T follicular helper cell (primary cell): Measurements from ENCODE around the gene BCKDHA.
"Not testable (repeated sequence)": the region's sequence is repeated elsewhere in the genome, so short reads cannot be mapped to it uniquely, and the experiment has no call there.

Source experiments
- DNase-seq: peaks from one replicate; pipeline ENCODE4 v3.0.0-alpha.2; 2020; ENCODE audit warnings: low read depth

The BCKDHA gene

GRCh38 chr19:41366089-41366488, 31.5 kb upstream of the BCKDHA start:
- DNase-seq = no peak

GRCh38 chr19:41367848-41368301, 29.7 kb upstream of the BCKDHA start:
- no peak for DNase-seq

- DNase-seq = no peak
Observed at GRCh38 chr19:41369769-41370168, 27.8 kb upstream of the BCKDHA start.

- DNase-seq = not testable (repeated sequence)
Observed at GRCh38 chr19:41371119-41371518, 26.5 kb upstream of the BCKDHA start.

GRCh38 chr19:41371541-41371940, 26.1 kb upstream of the BCKDHA start:
- DNase-seq = no peak

GRCh38 chr19:41372501-41372900, 25.1 kb upstream of the BCKDHA start:
- no peak for DNase-seq

- no peak for DNase-seq
Observed at GRCh38 chr19:41373993-41374392, 23.6 kb upstream of the BCKDHA start.

- DNase-seq = no peak
Observed at GRCh38 chr19:41376241-41376997, 21.2 kb upstream of the BCKDHA start, which contains the start of gene TMEM91. TSS of gene TMEM91 (plus strand) at chr19:41376533. CDS start at chr19:41378310, 1,777 bp downstream.

GRCh38 chr19:41376998-41377365, 20.6 kb upstream of the BCKDHA start:
- no peak for DNase-seq

- no peak for DNase-seq
Observed at GRCh38 chr19:41377977-41378709, 19.5 kb upstream of the BCKDHA start.

- not testable (repeated sequence) for DNase-seq
Observed at GRCh38 chr19:41381536-41381935, 16.1 kb upstream of the BCKDHA start.

GRCh38 chr19:41384351-41384750, 13.3 kb upstream of the BCKDHA start:
- no peak for DNase-seq

- no peak for DNase-seq
Observed at GRCh38 chr19:41386442-41386841, 11.2 kb upstream of the BCKDHA start.

- no peak for DNase-seq
Observed at GRCh38 chr19:41391618-41392017, 6.0 kb upstream of the BCKDHA start.

GRCh38 chr19:41392775-41393174, 4.8 kb upstream of the BCKDHA start:
- DNase-seq = no peak

GRCh38 chr19:41395355-41395754, 2.3 kb upstream of the BCKDHA start:
- no peak for DNase-seq

- DNase-seq = no peak
Observed at GRCh38 chr19:41398050-41398418, 416 bp downstream of the BCKDHA start.

- no peak for DNase-seq
Observed at GRCh38 chr19:41398598-41398997, 980 bp downstream of the BCKDHA start.

- DNase-seq = no peak
Observed at GRCh38 chr19:41399091-41399490, 1.5 kb downstream of the BCKDHA start.

GRCh38 chr19:41399525-41399924, 1.9 kb downstream of the BCKDHA start:
- no peak for DNase-seq

- DNase-seq = no peak
Observed at GRCh38 chr19:41401483-41401882, 3.9 kb downstream of the BCKDHA start.

GRCh38 chr19:41402010-41402409, 4.4 kb downstream of the BCKDHA start:
- no peak for DNase-seq
